Measurements from ENCODE around the gene NPDC1.

GRCh38 chr9:137069508-137070091, 23.6 kb upstream of the NPDC1 start:
- TF ChIP-seq EZH2 (IDR thresholded peaks at IDR 0.05; ENCODE audit: insufficient read depth, poor library complexity, severe bottlenecking) (no peak), EZH2phosphoT487 (IDR thresholded peaks at IDR 0.05; ENCODE audit: insufficient read depth, low read depth) (no peak)
